ENCODE measurements around the gene AWAT1.

- TF ChIP-seq CTCF (IDR thresholded peaks at IDR 0.05) (no peak), POLR2AphosphoS5 (IDR thresholded peaks at IDR 0.05; ENCODE audit: low read depth, low read length) (no peak), REST (IDR thresholded peaks at IDR 0.05; ENCODE audit: insufficient read depth in 1 of 2, low read depth in 2 of 2, low read length in 1 of 2) (no peak)
Observed at GRCh38 chrX:70257423-70258288, 23.2 kb downstream of the AWAT1 start.
